ENCODE results near the gene OAS2. TPM values are rescaled to one million over a fixed set of nuclear protein-coding genes. Genes with fewer than 3 reads are reported as not detected.

The OAS2 gene
- total RNA-seq, 1 donor from 2014 or later = 96.4 TPM

- DNase-seq (no peak), ATAC-seq (no peak)
- no peak overlapping the region for H3K27ac ChIP-seq
- H3K27me3 ChIP-seq (ENCODE audit: low read depth) = peaks cover 33% of the 10 kb centered on the region
- H3K4me1 ChIP-seq = no peaks in the 10 kb centered on the region
- H3K4me3 ChIP-seq = no peak overlapping the region
- H3K9me3 ChIP-seq = no peaks in the 10 kb centered on the region
- intact Hi-C loops (cut with DNase I) = no loop called here
- TF ChIP-seq CTCF (IDR thresholded peaks at IDR 0.05) = no peak
- H3K36me3 ChIP-seq = no peaks in the 10 kb centered on the region
These were observed 72.5 kb downstream of the OAS2 start for GRCh38 chr12:113050795-113051194.

GRCh38 chr12:113051759-113052158 lies 73.4 kb downstream of the OAS2 start:
- Histone ChIP-seq H3K4me1 (peaks cover 5% of the 10 kb centered on the region), H3K27me3 (ENCODE audit: low read depth) (peaks cover 42% of the 10 kb centered on the region), H3K9me3 (no peaks in the 10 kb centered on the region), H3K4me3 (no peak overlapping the region), H3K27ac (no peak overlapping the region), H3K36me3 (no peaks in the 10 kb centered on the region)
- DNase-seq (no peak), ATAC-seq (no peak)
- intact Hi-C loops (cut with DNase I) = no loop called here
- no peak for TF ChIP-seq CTCF (IDR thresholded peaks at IDR 0.05)

GRCh38 chr12:113052326-113052725 lies 74.0 kb downstream of the OAS2 start:
- peaks cover 48% of the 10 kb centered on the region for H3K27me3 ChIP-seq (ENCODE audit: low read depth)
- intact Hi-C loops (cut with DNase I) = no loop called here

GRCh38 chr12:113054948-113055486 lies 76.7 kb downstream of the OAS2 start:
- peaks cover 10% of the 10 kb centered on the region for H3K4me1 ChIP-seq
- no peak overlapping the region for H3K4me3 ChIP-seq
- intact Hi-C loops (cut with DNase I) = no loop called here
- no peak for ATAC-seq
- no peak overlapping the region for H3K27ac ChIP-seq
- no peaks in the 10 kb centered on the region for H3K36me3 ChIP-seq
- no peak for DNase-seq
- H3K27me3 ChIP-seq (ENCODE audit: low read depth) = peaks cover 56% of the 10 kb centered on the region
- no peaks in the 10 kb centered on the region for H3K9me3 ChIP-seq
- TF ChIP-seq CTCF (IDR thresholded peaks at IDR 0.05) = no peak

More at GRCh38 chr12:113052326-113052725, 74.0 kb downstream of the OAS2 start:
- Histone ChIP-seq H3K9me3 (no peaks in the 10 kb centered on the region), H3K27ac (no peak overlapping the region), H3K36me3 (no peaks in the 10 kb centered on the region), H3K4me3 (no peak overlapping the region), H3K4me1 (peaks cover 10% of the 10 kb centered on the region)
- DNase-seq (no peak), ATAC-seq (no peak)
- TF ChIP-seq CTCF (IDR thresholded peaks at IDR 0.05) = no peak

- Histone ChIP-seq H3K9me3 (no peaks in the 10 kb centered on the region), H3K36me3 (no peaks in the 10 kb centered on the region), H3K27ac (no peak overlapping the region), H3K4me3 (no peak overlapping the region), H3K4me1 (peaks cover 10% of the 10 kb centered on the region), H3K27me3 (ENCODE audit: low read depth) (peaks cover 57% of the 10 kb centered on the region)
- no peak for TF ChIP-seq CTCF (IDR thresholded peaks at IDR 0.05)
- intact Hi-C loops (cut with DNase I) = no loop called here
- ATAC-seq = peak in 1 of 2 donors; percentile 12
- DNase-seq = no peak
These were observed 77.5 kb downstream of the OAS2 start for GRCh38 chr12:113055594-113056380.
